IMR-90 (cell line): ENCODE data around the gene SRSF3. TPM values are rescaled to one million over a fixed set of nuclear protein-coding genes. Genes with fewer than 3 reads are reported as not detected.
"Not testable (repeated sequence)": the region's sequence is repeated elsewhere in the genome, so short reads cannot be mapped to it uniquely, and the experiment has no call there.

ENCODE experiments used
- ATAC-seq: fragments of 200-7000 bp; cut with Tn5 transposase; 2 replicates; pipeline ENCODE4 v1.9.1; 2020; ENCODE audit warnings: low read depth, mild to moderate bottlenecking, moderate library complexity
- BruUV-seq: library from RNA; stranded (reverse); fragments of 400-500 nt; replicated peaks from 2 replicates; lab custom pipeline; 2021; lab: Mats Ljungman, UMichigan
- CTCF ChIA-PET: fragments of 300-600 bp; formaldehyde crosslinking; extraction: SDS; loops from one replicate; lab custom pipeline; 2021; ENCODE audit warnings: antibody characterized with exemption; lab: Yijun Ruan, JAX
- POLR2A ChIA-PET: fragments of 300-600 bp; sonication (Branson Sonifier 250); formaldehyde crosslinking; loops from one replicate; lab custom pipeline; 2022; ENCODE audit warnings: antibody characterized with exemption; ENCODE audit not compliant: unreplicated experiment; lab: Charles Lee
- DNase-seq: peaks from one replicate; pipeline ENCODE4 v3.0.0; 2013
- H2AFZ ChIP-seq: replicated peaks from 2 replicates; pipeline ENCODE3; 2013; ENCODE audit warnings: low read length, mild to moderate bottlenecking; ENCODE audit not compliant: poor library complexity
- H2AK5ac ChIP-seq: 2 replicates; pipeline ENCODE4 v1.6.1; 2013; ENCODE audit warnings: low read depth, low read length, inconsistent platforms
- H2AK9ac ChIP-seq: replicated peaks from 2 replicates; pipeline ENCODE3; 2013; ENCODE audit warnings: mild to moderate bottlenecking, low read depth, low read length, moderate library complexity; ENCODE audit not compliant: poor library complexity
- H2BK120ac ChIP-seq: 2 replicates; pipeline ENCODE4 v1.6.1; 2013; ENCODE audit warnings: low read depth, low read length, inconsistent platforms
- H2BK15ac ChIP-seq: 3 replicates; pipeline ENCODE4 v1.6.1; 2013; ENCODE audit warnings: low read depth, low read length, inconsistent platforms
- H2BK20ac ChIP-seq: 2 replicates; pipeline ENCODE4 v1.6.1; 2013; ENCODE audit warnings: low read depth, mild to moderate bottlenecking, inconsistent platforms, low read length, moderate library complexity
- H2BK5ac ChIP-seq: 2 replicates; pipeline ENCODE4 v1.6.1; 2013; ENCODE audit warnings: mild to moderate bottlenecking, low read depth, low read length, inconsistent platforms; ENCODE audit not compliant: poor library complexity, severe bottlenecking
- H3K14ac ChIP-seq: replicated peaks from 2 replicates; pipeline ENCODE4 v1.6.1; 2013; ENCODE audit warnings: low read depth, low read length, inconsistent platforms
- H3K18ac ChIP-seq: 2 replicates; pipeline ENCODE4 v1.6.1; 2013; ENCODE audit warnings: low read depth, low read length, control low read depth
- H3K23ac ChIP-seq: 2 replicates; pipeline ENCODE4 v1.6.1; 2013; ENCODE audit warnings: low read depth, low read length, inconsistent platforms
- H3K27ac ChIP-seq: 2 replicates; pipeline ENCODE4 v1.5.1; 2013; ENCODE audit warnings: mild to moderate bottlenecking, control low read depth, low read length; ENCODE audit not compliant: insufficient read depth
- H3K27me3 ChIP-seq: 2 replicates; pipeline ENCODE4 v1.6.1; 2013; ENCODE audit warnings: low read length; ENCODE audit not compliant: control insufficient read depth, insufficient read depth
- H3K36me3 ChIP-seq: 2 replicates; pipeline ENCODE4 v1.6.1; 2013; ENCODE audit warnings: low read length, mixed read lengths; ENCODE audit not compliant: control insufficient read depth, insufficient read depth
- H3K4ac ChIP-seq: 2 replicates; pipeline ENCODE4 v1.6.1; 2013; ENCODE audit warnings: low read depth, low read length, inconsistent platforms
- H3K4me1 ChIP-seq: 2 replicates; pipeline ENCODE4 v1.6.1; 2013; ENCODE audit warnings: low read length, mixed read lengths; ENCODE audit not compliant: control insufficient read depth, insufficient read depth
- H3K4me2 ChIP-seq: 2 replicates; pipeline ENCODE4 v1.6.1; 2013; ENCODE audit warnings: low read depth, mild to moderate bottlenecking, control low read depth, low read length, moderate library complexity
- H3K4me3 ChIP-seq: 2 replicates; pipeline ENCODE4 v1.5.1; 2013; ENCODE audit warnings: low read depth, mild to moderate bottlenecking, control low read depth, low read length, moderate library complexity; ENCODE audit not compliant: insufficient read depth
- H3K56ac ChIP-seq: 2 replicates; pipeline ENCODE4 v1.6.1; 2013; ENCODE audit warnings: low read length, inconsistent platforms; ENCODE audit not compliant: insufficient read depth; ENCODE audit errors: extremely low read depth
- H3K79me1 ChIP-seq, 2 experiments: 2 replicates each; pipeline ENCODE4 v1.6.1; 2013; ENCODE audit warnings: low read length in 2 of 2, inconsistent platforms in 1 of 2, low read depth in 1 of 2
- H3K9ac ChIP-seq: 2 replicates; pipeline ENCODE4 v1.6.1; 2013; ENCODE audit warnings: low read depth, low read length, control low read depth
- H3K9me1 ChIP-seq: 2 replicates; pipeline ENCODE4 v1.6.1; 2013; ENCODE audit warnings: low read length, inconsistent platforms; ENCODE audit not compliant: insufficient read depth
- H3K9me3 ChIP-seq: 2 replicates; pipeline ENCODE4 v1.6.1; 2013; ENCODE audit warnings: low read length; ENCODE audit not compliant: control insufficient read depth, insufficient read depth
- H4K20me1 ChIP-seq: 2 replicates; pipeline ENCODE4 v1.6.1; 2013; ENCODE audit warnings: low read length, inconsistent platforms; ENCODE audit not compliant: insufficient read depth
- H4K5ac ChIP-seq: 2 replicates; pipeline ENCODE4 v1.6.1; 2013; ENCODE audit warnings: mild to moderate bottlenecking, low read depth, low read length, control low read depth
- H4K8ac ChIP-seq, 2 experiments: 2 replicates each; pipeline ENCODE4 v1.6.1; 2013; ENCODE audit warnings: low read depth in 2 of 2, low read length in 2 of 2, control low read depth in 1 of 2, inconsistent platforms in 1 of 2
- H4K91ac ChIP-seq: 2 replicates; pipeline ENCODE4 v1.6.1; 2013; ENCODE audit warnings: low read depth, low read length, inconsistent platforms; ENCODE audit not compliant: insufficient read depth
- WGBS, 2 experiments: methylation state at CpG; one replicate each; pipeline versions ENCODE4 v1.1.5 to v1.1.7; 2013; ENCODE audit warnings: missing lambda C conversion rate in 2 of 2; ENCODE audit not compliant: insufficient read length in 1 of 2; ENCODE audit errors: extremely low coverage in 2 of 2; 5-methylcytosine and 5-hydroxymethylcytosine counted together
- dilution Hi-C: fragments of 300-500 bp; cut with HindIII; formaldehyde crosslinking; loops from one replicate; pipeline ENCODE4 v1.14.3; 2018; ENCODE audit warnings: low sequenced_read_pairs; ENCODE audit not compliant: unreplicated experiment
- in situ Hi-C: fragments of 300-500 bp; cut with MboI; formaldehyde crosslinking; loops from 3 replicates; pipeline ENCODE4 v1.14.3; 2019; ENCODE audit warnings: low sequenced_read_pairs, inconsistent platforms, mixed read lengths
- intact Hi-C: fragments of 100-400 bp; cut with micrococcal nuclease; formaldehyde crosslinking; loops from 2 replicates; pipeline ENCODE4 v1.10.0; 2022
- polyA plus RNA-seq, 3 experiments: library from polyadenylated mRNA; depleted of rRNA; stranded (reverse); fragments of >200 nt; gene quantifications; 2 replicates each; pipeline ENCODE4 v1.2.3, GENCODE V29; 2012; ENCODE audit warnings: low replicate concordance in 1 of 3
- total RNA-seq: library from RNA; depleted of rRNA; stranded (reverse); fragments of >200 nt; gene quantifications from 2 replicates; pipeline ENCODE4 v1.2.3, GENCODE V29; 2012

Gene SRSF3
- total and polyA plus RNA-seq, 2 of the 4 experiments (the other 2 are of a cell fraction): 237 to 297 TPM

DNA sequence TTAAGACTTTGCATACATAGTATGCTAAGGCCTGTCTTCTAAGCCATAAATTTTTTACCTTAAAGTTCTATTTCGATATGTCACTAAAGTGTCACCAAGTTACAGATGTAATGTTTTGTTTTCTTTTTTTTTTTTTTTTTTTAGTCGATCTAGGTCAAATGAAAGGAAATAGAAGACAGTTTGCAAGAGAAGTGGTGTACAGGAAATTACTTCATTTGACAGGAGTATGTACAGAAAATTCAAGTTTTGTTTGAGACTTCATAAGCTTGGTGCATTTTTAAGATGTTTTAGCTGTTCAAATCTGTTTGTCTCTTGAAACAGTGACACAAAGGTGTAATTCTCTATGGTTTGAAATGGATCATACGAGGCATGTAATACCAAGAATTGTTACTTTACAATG lies 7.7 kb downstream of the SRSF3 start:
- in situ Hi-C loops: not testable (repeated sequence)

More for the DNA sequence above, 7.7 kb downstream of the SRSF3 start:
- H3K79me1 ChIP-seq: peaks cover 19 to 62% of the 10 kb centered on the region in 2 experiments
- CTCF ChIA-PET, H2AK9ac ChIP-seq, H3K4ac ChIP-seq, H2BK5ac ChIP-seq, H2BK15ac ChIP-seq, DNase-seq, H3K23ac ChIP-seq, H2BK20ac ChIP-seq, intact Hi-C loops, H2BK120ac ChIP-seq, H3K4me3 ChIP-seq, H3K27ac ChIP-seq, H4K91ac ChIP-seq, H3K18ac ChIP-seq, ATAC-seq, H3K4me2 ChIP-seq, H2AK5ac ChIP-seq, BruUV-seq, H4K5ac ChIP-seq, H3K9ac ChIP-seq, H3K27me3 ChIP-seq, dilution Hi-C loops, H3K14ac ChIP-seq, H4K8ac ChIP-seq, H2AFZ ChIP-seq, H3K9me3 ChIP-seq, POLR2A ChIA-PET, H3K56ac ChIP-seq: not testable (repeated sequence)
- H4K20me1 ChIP-seq: peaks cover 100% of the 10 kb centered on the region
- peaks cover 16% of the 10 kb centered on the region for H3K9me1 ChIP-seq
- no CpG with 5 or more reads among the region's 3 CpGs for WGBS, 2 experiments
- H3K4me1 ChIP-seq: peaks cover 17% of the 10 kb centered on the region
- H3K36me3 ChIP-seq: peaks cover 75% of the 10 kb centered on the region
